ENCODE data around the gene SCT.
A peak's percentile ranks its signal among the peaks of the same experiment; 100 is the strongest.

Gene SCT

GRCh38 chr11:581342-581741 is 45.6 kb downstream of the SCT start:
- peaks cover 3 to 66% of the 10 kb centered on the region in 2 experiments; a peak in 2 of 3 replicates for H3K36me3 ChIP-seq (ENCODE audit: control insufficient read depth in 2 of 2, insufficient read depth in 1 of 2, low read length in 2 of 2)
- peaks cover 5% of the 10 kb centered on the region; the same call in 1 of the 2 replicates for H3K4me1 ChIP-seq (ENCODE audit: control insufficient read depth, insufficient read depth, low read length)
- ChIA-PET CTCF (no interaction called here), POLR2A (interaction anchor here (0.7 kb wide), 1 partner anchor 14 kb away, joined by 3 read pairs; no protein-coding TSS in a partner anchor)
- no peaks in the 10 kb centered on the region for H3K9me3 ChIP-seq (ENCODE audit: control insufficient read depth, insufficient read depth, low read depth, low read length)
- H3K4me3 ChIP-seq (ENCODE audit: low read depth, low read length): no peak overlapping the region
- TF ChIP-seq ZNF37A (tag by site-specific recombination; IDR thresholded peaks at IDR 0.05) (no peak), ZNF548 (tag by site-specific recombination; IDR thresholded peaks at IDR 0.05) (no peak), ZNF140 (tag by site-specific recombination; IDR thresholded peaks at IDR 0.05) (no peak)
- H3K27ac ChIP-seq (ENCODE audit: extremely low read depth, low read depth, low read length): no peak overlapping the region

DNA sequence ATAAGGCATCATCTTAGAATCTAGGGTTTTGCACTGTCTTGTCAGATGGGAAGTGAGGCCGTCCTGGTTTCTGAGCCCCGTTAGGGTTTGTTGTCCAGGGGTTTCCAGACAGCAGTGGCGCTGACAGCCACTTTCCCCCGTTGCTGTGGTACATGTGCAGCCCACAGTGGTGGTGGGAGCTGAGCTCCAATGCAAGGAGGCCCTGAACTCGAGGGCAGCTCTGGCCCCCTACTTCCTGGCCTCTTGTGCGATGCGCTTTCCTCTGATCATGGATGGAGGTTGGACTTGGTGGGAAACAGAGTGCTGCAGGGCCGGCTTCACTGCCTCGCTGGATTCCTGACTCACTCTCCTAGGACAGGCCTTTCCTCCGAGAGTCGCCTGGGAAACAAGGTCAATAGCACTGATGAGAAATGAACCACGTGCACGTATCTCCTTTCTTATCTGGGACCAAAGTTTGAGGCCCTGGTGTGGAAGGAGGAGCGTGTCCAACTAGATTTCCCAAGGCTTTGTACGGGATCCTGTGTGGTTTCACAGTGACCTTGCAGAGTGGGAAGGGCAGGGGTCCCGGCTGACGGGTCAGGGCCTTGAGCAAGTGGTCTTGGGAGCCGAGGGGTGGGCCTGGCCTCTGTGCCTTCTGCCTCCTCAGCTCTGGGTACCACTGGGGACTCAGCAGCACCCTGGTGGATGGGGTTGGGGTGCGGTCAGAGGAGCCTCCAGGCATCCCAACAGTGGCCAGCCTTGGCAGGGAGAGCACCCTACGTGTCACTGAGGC is 47.0 kb downstream of the SCT start:
- CTCF ChIA-PET: interaction anchor here (1.1 kb wide), 1 partner anchor 25 kb away, joined by 3 read pairs; no protein-coding TSS in a partner anchor
- Histone ChIP-seq H3K9me3 (ENCODE audit: control insufficient read depth, insufficient read depth, low read depth, low read length) (no peaks in the 10 kb centered on the region), H3K36me3 (ENCODE audit: control insufficient read depth in 2 of 2, insufficient read depth in 1 of 2, low read length in 2 of 2) (peaks cover 3 to 56% of the 10 kb centered on the region in 2 experiments; a peak in 2 of 3 replicates), H3K4me1 (ENCODE audit: control insufficient read depth, insufficient read depth, low read length) (peaks cover 5% of the 10 kb centered on the region), H3K4me3 (ENCODE audit: low read depth, low read length) (no peak overlapping the region), H3K27ac (ENCODE audit: extremely low read depth, low read depth, low read length) (no peak overlapping the region)
- TF ChIP-seq GLIS1 (tag by site-specific recombination; IDR thresholded peaks at IDR 0.05) (no peak), ZNF549 (tag by site-specific recombination; IDR thresholded peaks at IDR 0.05) (no peak), GLIS2 (tag by site-specific recombination; IDR thresholded peaks at IDR 0.05) (no peak)
- POLR2A ChIA-PET: no interaction called here

GRCh38 chr11:578276-579035 is 48.5 kb downstream of the SCT start:
- peak overlapping the region; percentile 75 for H3K4me3 ChIP-seq (ENCODE audit: low read depth, low read length)
- H3K27ac ChIP-seq (ENCODE audit: extremely low read depth, low read depth, low read length): no peak overlapping the region
- peaks cover 5% of the 10 kb centered on the region for H3K4me1 ChIP-seq (ENCODE audit: control insufficient read depth, insufficient read depth, low read length)
- no peak for TF ChIP-seq BCL11B (tag by site-specific recombination; IDR thresholded peaks at IDR 0.05; ENCODE audit: low read depth)
- TF ChIP-seq TRIM28 (IDR thresholded peaks at IDR 0.05; ENCODE audit: borderline replicate concordance, low read length): no peak
- ChIA-PET POLR2A (interaction anchor here (0.8 kb wide), 1 partner anchor 24 kb away, joined by 3 read pairs; no protein-coding TSS in a partner anchor), CTCF (interaction anchor here (0.5 to 0.6 kb wide), 2 partner anchors 55 to 140 kb away, joined by 3 read pairs; no protein-coding TSS in a partner anchor)
- H3K36me3 ChIP-seq (ENCODE audit: control insufficient read depth in 2 of 2, insufficient read depth in 1 of 2, low read length in 2 of 2): peaks cover 3 to 43% of the 10 kb centered on the region in 2 experiments; a peak in 2 of 3 replicates
- no peaks in the 10 kb centered on the region for H3K9me3 ChIP-seq (ENCODE audit: control insufficient read depth, insufficient read depth, low read depth, low read length)

DNA sequence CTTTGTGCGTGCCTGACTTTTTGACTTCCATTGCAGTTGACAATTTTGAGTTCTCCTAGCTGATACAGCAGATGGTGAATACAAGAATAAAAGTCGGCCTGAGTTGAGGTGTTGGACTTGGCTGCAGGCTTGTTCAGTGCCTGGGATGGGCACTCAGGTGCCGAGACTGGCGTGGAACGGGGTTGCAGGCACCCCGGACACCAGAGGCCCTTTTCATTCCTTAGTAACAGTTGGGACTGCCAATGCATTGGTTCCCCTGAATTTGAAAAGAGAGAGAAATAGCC is 49.4 kb downstream of the SCT start:
- TF ChIP-seq ZNF324 (tag by site-specific recombination; IDR thresholded peaks at IDR 0.05) (no peak), ZNF335 (tag by site-specific recombination; conservative IDR thresholded peaks at IDR 0.05) (peak; percentile 91)
- peaks cover 0 to 36% of the 10 kb centered on the region in 2 experiments; a peak in 2 of 3 replicates for H3K36me3 ChIP-seq (ENCODE audit: control insufficient read depth in 2 of 2, insufficient read depth in 1 of 2, low read length in 2 of 2)
- ChIA-PET POLR2A (no interaction called here), CTCF (interaction anchor here (0.6 kb wide), 1 partner anchor 353 kb away, joined by 3 read pairs; no protein-coding TSS in a partner anchor)
- H3K27ac ChIP-seq (ENCODE audit: extremely low read depth, low read depth, low read length): no peak overlapping the region
- H3K4me1 ChIP-seq (ENCODE audit: control insufficient read depth, insufficient read depth, low read length): peaks cover 5% of the 10 kb centered on the region
- no peaks in the 10 kb centered on the region for H3K9me3 ChIP-seq (ENCODE audit: control insufficient read depth, insufficient read depth, low read depth, low read length)
- H3K4me3 ChIP-seq (ENCODE audit: low read depth, low read length): peak overlapping the region; percentile 75

DNA sequence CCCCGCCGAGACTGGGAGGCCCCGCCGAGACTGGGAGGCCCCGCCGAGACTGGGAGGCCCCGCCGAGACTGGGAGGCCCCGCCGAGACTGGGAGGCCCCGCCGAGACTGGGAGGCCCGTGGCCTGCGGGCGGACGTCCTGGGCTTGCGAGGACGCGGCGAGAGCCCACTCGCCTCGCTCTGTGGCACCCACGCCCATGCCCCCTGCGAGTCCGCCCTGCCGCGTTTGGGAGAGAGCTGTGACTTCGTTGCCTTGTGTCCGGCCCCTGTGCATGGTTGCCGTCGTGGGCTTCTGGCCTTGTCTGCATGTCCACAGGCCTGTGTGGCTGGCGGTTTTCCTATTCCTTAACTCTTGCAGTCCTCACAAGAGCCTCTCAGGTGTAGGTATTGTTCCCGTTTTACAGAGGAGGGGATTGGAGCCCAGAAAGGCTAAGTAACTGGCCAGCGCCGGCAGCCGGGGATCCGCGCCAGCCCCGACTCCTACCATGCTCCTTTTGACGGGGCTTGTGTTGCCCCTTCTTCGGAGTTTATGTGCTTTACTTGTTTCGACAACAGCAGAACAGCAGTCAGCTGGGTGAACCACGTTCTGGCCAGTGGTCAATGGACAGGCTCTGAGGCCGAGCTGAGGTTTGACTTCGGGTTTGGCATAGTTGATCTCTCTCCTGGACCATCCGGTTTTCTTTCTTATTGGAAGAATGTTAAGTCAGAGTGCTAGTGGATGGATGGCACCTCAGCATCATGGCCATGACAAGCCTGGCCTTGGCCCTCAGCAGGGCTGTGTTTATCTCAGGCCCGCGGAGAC is 50.0 kb downstream of the SCT start:
- peak overlapping the region; percentile 94 for H3K27ac ChIP-seq (ENCODE audit: extremely low read depth, low read depth, low read length)
- H3K4me3 ChIP-seq (ENCODE audit: low read depth, low read length): peak overlapping the region; percentile 75
- H3K36me3 ChIP-seq (ENCODE audit: control insufficient read depth in 2 of 2, insufficient read depth in 1 of 2, low read length in 2 of 2): peaks cover 0 to 32% of the 10 kb centered on the region in 2 experiments; a peak in 1 of 3 replicates
- ChIA-PET CTCF (interaction anchor here (0.5 to 0.6 kb wide), 2 partner anchors 11 to 354 kb away, joined by 3 read pairs; no protein-coding TSS in a partner anchor), POLR2A (interaction anchor here (1.3 to 1.7 kb wide), 2 partner anchors 37 to 370 kb away, joined by 5 to 10 read pairs; partner anchors contain the start of genes BET1L and RIC8A)
- peaks cover 5% of the 10 kb centered on the region for H3K4me1 ChIP-seq (ENCODE audit: control insufficient read depth, insufficient read depth, low read length)
- no peaks in the 10 kb centered on the region for H3K9me3 ChIP-seq (ENCODE audit: control insufficient read depth, insufficient read depth, low read depth, low read length)
- TF ChIP-seq ZNF133 (tag by site-specific recombination; IDR thresholded peaks at IDR 0.05) (no peak), GLIS2 (tag by site-specific recombination; IDR thresholded peaks at IDR 0.05) (peak; percentile 24; the same call in 1 of the 2 replicates), EGR2 (tag by site-specific recombination; IDR thresholded peaks at IDR 0.05; ENCODE audit: low read depth) (no peak), ZIC2 (tag by site-specific recombination; IDR thresholded peaks at IDR 0.05) (peak; percentile 72), ZBTB26 (tag by site-specific recombination; optimal IDR thresholded peaks at IDR 0.05) (peak; percentile 33), ZNF561 (tag by site-specific recombination; IDR thresholded peaks at IDR 0.05; ENCODE audit: borderline replicate concordance) (no peak), SP2 (tag by site-specific recombination; IDR thresholded peaks at IDR 0.05) (no peak), ZXDB (tag by site-specific recombination; IDR thresholded peaks at IDR 0.05) (0 out of 2 replicates have a peak, but pooled peaks have one; percentile 36)
